ENCODE data around the gene RNF167. TPM values are rescaled to one million over a fixed set of nuclear protein-coding genes. Genes with fewer than 3 reads are reported as not detected.

RNF167 gene
- total and polyA plus RNA-seq, 2 donors (not counting 3 experiments of a cell fraction or from before 2014, with no cell fraction given), result 60.2 to 87.6 TPM

DNA sequence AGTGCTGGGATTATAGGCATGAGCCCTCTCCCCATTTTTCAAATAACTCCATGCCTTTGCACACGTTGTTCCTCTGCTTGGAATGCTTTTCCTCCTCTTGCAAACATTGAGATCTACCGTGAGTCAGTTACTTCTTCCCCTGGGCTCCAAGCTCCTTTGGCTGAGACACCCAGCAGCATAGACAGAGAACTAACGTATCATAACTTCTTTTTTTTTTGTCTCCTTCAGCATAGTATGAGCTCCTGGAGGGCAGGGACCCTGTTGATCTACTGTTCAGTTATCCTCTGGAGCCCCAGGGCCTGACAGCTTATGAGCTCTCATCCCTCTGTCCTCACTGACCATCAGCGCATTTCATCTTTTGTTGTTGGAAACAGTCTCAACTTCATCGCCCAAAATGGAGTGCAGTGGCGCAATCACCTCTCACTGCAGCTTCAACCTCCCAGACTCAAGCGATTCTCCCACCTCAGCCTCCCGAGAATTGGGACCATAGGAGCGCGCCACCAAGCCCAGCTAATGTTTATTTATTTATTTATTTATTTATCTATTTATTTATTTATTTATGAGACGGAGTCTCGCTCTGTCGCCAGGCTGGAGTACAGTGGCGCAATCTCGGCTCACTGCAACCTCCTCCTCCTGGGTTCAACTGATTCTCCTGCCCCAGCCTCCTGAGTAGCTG is 25.4 kb downstream of the RNF167 start:
- no peak overlapping the region for H3K27ac ChIP-seq (ENCODE audit: insufficient read depth, low read depth, low read length)
- peaks cover 24% of the 10 kb centered on the region for H3K4me1 ChIP-seq (ENCODE audit: control insufficient read depth, extremely low read depth, insufficient read depth, low read length)
- H3K36me3 ChIP-seq (ENCODE audit: control insufficient read depth in 2 of 2, extremely low read depth in 1 of 2, insufficient read depth in 2 of 2, low read length in 2 of 2), result peaks cover 4 to 11% of the 10 kb centered on the region in 2 experiments
- FAIRE-seq (no peak), DNase-seq (ENCODE audit: low read depth, low spot score) (no peak)
- CTCF ChIA-PET, result interaction anchor here (1.3 to 4.5 kb wide), 4 partner anchors 12 to 56 kb away, joined by 3 to 40 read pairs (median 13); partner anchors contain the start of genes CAMTA2 and PFN1
- no peak overlapping the region for H3K9ac ChIP-seq (replicated peaks; ENCODE audit: extremely low read depth, insufficient read depth, low read length)
- H3K27me3 ChIP-seq (ENCODE audit: control insufficient read depth in 2 of 2, insufficient read depth in 2 of 2, low read length in 2 of 2), result no peaks in the 10 kb centered on the region
- H3K9me1 ChIP-seq (replicated peaks; ENCODE audit: control insufficient read depth, extremely low read depth, insufficient read depth, low read length), result no peaks in the 10 kb centered on the region
- H3K4me2 ChIP-seq (ENCODE audit: insufficient read depth, low read length), result no peak overlapping the region
- POLR2A ChIA-PET, result no interaction called here
- peaks cover 9% of the 10 kb centered on the region for H3K79me2 ChIP-seq (ENCODE audit: control insufficient read depth, insufficient read depth, low read length)
- H4K20me1 ChIP-seq (replicated peaks; ENCODE audit: control insufficient read depth, extremely low read depth, insufficient read depth, low read length), result no peaks in the 10 kb centered on the region
- no peak for TF ChIP-seq POLR2A (IDR thresholded peaks at IDR 0.05; ENCODE audit: low read depth, low read length)
- no peak for TF ChIP-seq FOS (IDR thresholded peaks at IDR 0.05; ENCODE audit: borderline replicate concordance, insufficient read depth, low read length)
- intact Hi-C loops (cut with micrococcal nuclease) (no loop called here), dilution Hi-C loops (cut with MboI; ENCODE audit: extremely low pct_ligation_motif_present, low sequenced_read_pairs) (no loop called here)
- no peak overlapping the region for H3K4me3 ChIP-seq (replicated peaks in 1 of 3; ENCODE audit: insufficient read depth in 1 of 3, low read depth in 1 of 3, low read length in 3 of 3)
- no peak overlapping the region for H2AFZ ChIP-seq (ENCODE audit: low read depth, low read length)
- H3K9me3 ChIP-seq (replicated peaks; ENCODE audit: control insufficient read depth, insufficient read depth, low read length), result no peaks in the 10 kb centered on the region
- BruUV-seq (replicated peaks), result no TSS peak

DNA sequence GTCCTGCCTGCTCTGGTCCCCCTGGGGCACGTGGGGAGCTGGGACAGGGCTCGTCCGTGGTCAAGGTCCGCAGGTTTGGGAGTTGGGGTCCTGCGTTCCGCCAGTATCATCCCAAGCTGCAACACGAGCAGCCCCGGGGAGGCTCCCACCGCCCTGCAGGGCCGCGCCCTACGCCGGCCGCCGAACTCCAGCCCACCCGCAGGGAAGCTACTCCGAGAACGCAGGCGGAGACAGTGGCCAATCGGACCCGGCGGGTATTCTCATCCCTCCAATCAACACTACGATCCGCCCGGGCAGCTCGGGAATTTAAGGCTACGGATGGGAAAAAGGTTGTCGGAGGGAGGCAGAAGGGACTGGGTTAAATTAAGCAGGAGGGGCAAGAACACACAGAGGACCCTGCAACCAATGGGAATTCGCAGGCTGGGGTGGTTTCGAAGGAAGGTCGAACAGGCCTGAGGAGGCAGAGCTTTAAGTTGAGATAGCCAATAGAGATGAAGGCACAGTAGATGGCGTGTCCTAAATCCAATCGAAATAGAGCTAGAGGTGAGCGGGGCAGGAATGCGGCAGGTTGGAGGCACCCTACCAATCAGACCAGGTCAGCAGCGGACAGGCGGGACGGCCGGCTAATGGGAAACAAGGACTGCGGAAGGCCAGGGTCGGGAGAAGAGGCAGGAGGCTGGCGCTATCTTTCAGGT is 26.9 kb downstream of the RNF167 start:
- H3K9me1 ChIP-seq (replicated peaks; ENCODE audit: control insufficient read depth, extremely low read depth, insufficient read depth, low read length), result no peaks in the 10 kb centered on the region
- H2AFZ ChIP-seq (ENCODE audit: low read depth, low read length), result no peak overlapping the region
- no peaks in the 10 kb centered on the region for H3K27me3 ChIP-seq (ENCODE audit: control insufficient read depth in 2 of 2, insufficient read depth in 2 of 2, low read length in 2 of 2)
- peak overlapping the region; percentile 14 to 87 (median 63) for H3K4me3 ChIP-seq (replicated peaks in 1 of 3; ENCODE audit: insufficient read depth in 1 of 3, low read depth in 1 of 3, low read length in 3 of 3)
- peak overlapping the region; percentile 69 for H3K27ac ChIP-seq (ENCODE audit: insufficient read depth, low read depth, low read length)
- intact Hi-C loops (cut with micrococcal nuclease) (loop anchor here (1.0 kb wide), 4 partner anchors 19 to 58 kb away; partner anchors contain the start of genes CAMTA2, PFN1, RNF167 and SLC25A11), dilution Hi-C loops (cut with MboI; ENCODE audit: extremely low pct_ligation_motif_present, low sequenced_read_pairs) (no loop called here)
- FAIRE-seq, result peak; percentile 100
- peaks cover 9% of the 10 kb centered on the region for H3K79me2 ChIP-seq (ENCODE audit: control insufficient read depth, insufficient read depth, low read length)
- peaks cover 4 to 13% of the 10 kb centered on the region in 2 experiments for H3K36me3 ChIP-seq (ENCODE audit: control insufficient read depth in 2 of 2, extremely low read depth in 1 of 2, insufficient read depth in 2 of 2, low read length in 2 of 2)
- H3K9ac ChIP-seq (replicated peaks; ENCODE audit: extremely low read depth, insufficient read depth, low read length), result peak overlapping the region; percentile 71
- no peaks in the 10 kb centered on the region for H3K9me3 ChIP-seq (replicated peaks; ENCODE audit: control insufficient read depth, insufficient read depth, low read length)
- peak; percentile 100 for DNase-seq (ENCODE audit: low read depth, low spot score)
- H4K20me1 ChIP-seq (replicated peaks; ENCODE audit: control insufficient read depth, extremely low read depth, insufficient read depth, low read length), result no peaks in the 10 kb centered on the region
- TF ChIP-seq POLR2A (IDR thresholded peaks at IDR 0.05; ENCODE audit: low read depth, low read length) (no peak), GATA2 (IDR thresholded peaks at IDR 0.05; ENCODE audit: insufficient read depth, insufficient read length, low read depth, low read length) (no peak), MYC (IDR thresholded peaks at IDR 0.05; ENCODE audit: low read depth, low read length) (no peak), EZH2 (IDR thresholded peaks at IDR 0.05; ENCODE audit: borderline replicate concordance, low read depth, low read length, severe bottlenecking) (no peak)
- TF ChIP-seq, protein P1, sequence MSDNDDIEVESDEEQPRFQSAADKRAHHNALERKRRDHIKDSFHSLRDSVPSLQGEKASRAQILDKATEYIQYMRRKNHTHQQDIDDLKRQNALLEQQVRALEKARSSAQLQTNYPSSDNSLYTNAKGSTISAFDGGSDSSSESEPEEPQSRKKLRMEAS (IDR thresholded peaks at IDR 0.05; ENCODE audit: insufficient read depth, insufficient read length), result peak; percentile 8
- peaks cover 24% of the 10 kb centered on the region for H3K4me1 ChIP-seq (ENCODE audit: control insufficient read depth, extremely low read depth, insufficient read depth, low read length)
- CTCF ChIA-PET, result interaction anchor here (1.0 to 4.5 kb wide), 11 partner anchors 10 to 257 kb away, joined by 3 to 40 read pairs (median 9); partner anchors contain the start of genes ARRB2, CAMTA2, CHRNE and RNF167
- POLR2A ChIA-PET, result interaction anchor here (0.6 to 2.6 kb wide), 9 partner anchors 13 to 155 kb away, joined by 3 to 18 read pairs (median 5); partner anchors contain the start of genes ENO3, PFN1, RNF167 and SLC25A11
- H3K4me2 ChIP-seq (ENCODE audit: insufficient read depth, low read length), result peak overlapping the region; percentile 85
- BruUV-seq (replicated peaks), result TSS peak; percentile 57

Data from endothelial cell of umbilical vein (primary cell).